Mammary epithelial cell (primary cell): ENCODE results near the gene IDH2.

Experiments used
- CTCF ChIP-seq, 2 donors: IDR thresholded peaks in 1 of 2; conservative IDR thresholded peaks in 1 of 2; 2 replicates each; pipeline ENCODE4 v1.5.1; 2011 to 2012; ENCODE audit warnings: inconsistent platforms in 2 of 2, low read length in 2 of 2, mild to moderate bottlenecking in 2 of 2, control low read depth in 1 of 2, low read depth in 1 of 2; ENCODE audit not compliant: insufficient read depth in 1 of 2; ENCODE audit errors: extremely low read depth in 1 of 2
- EZH2 ChIP-seq: IDR thresholded peaks from 2 replicates; pipeline ENCODE4 v1.6.1; 2012; ENCODE audit warnings: low read length, inconsistent platforms, borderline replicate concordance

DNA sequence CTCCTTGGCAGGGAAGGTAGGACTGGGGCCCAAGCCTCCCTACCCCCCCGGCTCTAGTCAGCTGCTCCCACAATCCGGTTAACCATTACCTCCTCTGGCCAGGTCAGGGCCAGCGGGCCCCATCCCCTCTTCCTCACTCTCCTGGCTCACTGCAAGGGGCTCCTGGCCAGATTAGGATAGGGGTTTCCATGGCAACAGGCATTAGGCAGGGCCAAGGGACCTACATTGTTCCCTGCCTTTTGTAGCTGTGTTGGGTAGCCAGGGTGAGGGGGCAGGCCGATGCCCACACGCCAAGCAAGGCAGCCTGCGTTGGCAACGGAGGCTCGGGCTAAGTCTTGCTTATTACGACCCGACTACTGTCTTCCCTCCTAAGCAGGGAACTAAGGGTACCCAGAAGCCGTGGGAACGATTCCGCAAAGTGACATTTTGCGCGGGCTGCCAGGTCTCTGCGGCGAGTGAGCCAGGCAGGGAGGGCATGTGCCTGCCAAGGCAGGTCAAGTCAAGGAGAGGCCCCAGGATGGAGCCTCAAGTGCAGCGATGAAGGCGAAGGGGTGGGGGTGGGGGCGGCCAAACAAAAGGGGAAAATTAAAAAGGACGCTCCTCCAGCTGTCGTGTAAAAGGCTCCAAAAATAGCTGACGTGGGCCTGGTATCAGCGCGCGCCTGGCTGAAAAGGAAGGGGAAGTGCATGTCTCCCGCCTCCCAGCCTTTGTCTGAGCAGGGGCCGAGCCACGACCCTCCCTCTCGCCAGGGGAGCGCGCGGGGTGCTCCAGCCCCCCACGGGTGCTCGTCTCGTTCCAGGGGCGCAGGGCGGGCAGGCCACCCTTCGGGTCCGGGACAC, 919 bp downstream of the IDH2 start:
- TF ChIP-seq CTCF (conservative IDR thresholded peaks at IDR 0.05 in 1 of 2, IDR thresholded peaks at IDR 0.05 in 1 of 2; ENCODE audit: extremely low read depth in 1 of 2, insufficient read depth in 1 of 2, low read depth in 1 of 2, low read length in 2 of 2) (no peak), EZH2 (no peak)
